HG03342 (cell line): ENCODE results near the gene ILDR2.
A peak's percentile ranks its signal among the peaks of the same experiment; 100 is the strongest.

Source experiments
- ATAC-seq: cut with Tn5 transposase; IDR thresholded peaks from one replicate; pipeline ENCODE4 v1.9.1; 2021; ENCODE audit warnings: mild to moderate bottlenecking, moderate library complexity; ENCODE audit not compliant: unreplicated experiment

ILDR2 gene

GRCh38 chr1:166975361-166976129 is at the start of gene ILDR2:
ILDR2 (minus strand) TSS chr1:166975540; CDS start chr1:166975268, 272 bp downstream.
- peak; percentile 66 for ATAC-seq

- ATAC-seq, result no peak
Observed at GRCh38 chr1:167022384-167022783, 47.0 kb upstream of the ILDR2 start.

- ATAC-seq, result no peak
Observed at GRCh38 chr1:167016100-167016750, 40.9 kb upstream of the ILDR2 start.

GRCh38 chr1:167013108-167013929 is 38.0 kb upstream of the ILDR2 start:
- ATAC-seq, result no peak

GRCh38 chr1:167012570-167012969 is 37.2 kb upstream of the ILDR2 start:
- no peak for ATAC-seq

GRCh38 chr1:167011560-167012191 is 36.3 kb upstream of the ILDR2 start:
- ATAC-seq, result no peak

- ATAC-seq, result no peak
Observed at GRCh38 chr1:167003711-167004110, 28.4 kb upstream of the ILDR2 start.

- no peak for ATAC-seq
Observed at GRCh38 chr1:167002354-167002753, 27.0 kb upstream of the ILDR2 start.

- ATAC-seq, result no peak
Observed at GRCh38 chr1:167000546-167000945, 25.2 kb upstream of the ILDR2 start.

GRCh38 chr1:166999500-167000055 is 24.2 kb upstream of the ILDR2 start:
- ATAC-seq, result no peak

GRCh38 chr1:166999075-166999474 is 23.7 kb upstream of the ILDR2 start:
- no peak for ATAC-seq

GRCh38 chr1:166988974-166989515 is 13.7 kb upstream of the ILDR2 start, which contains the start of gene MAEL:
MAEL (plus strand) TSS chr1:166989280; CDS start chr1:166989353, 73 bp downstream.
- ATAC-seq, result no peak

GRCh38 chr1:166981589-166981988 is 6.2 kb upstream of the ILDR2 start:
- ATAC-seq, result no peak

- no peak for ATAC-seq
Observed at GRCh38 chr1:166980818-166981217, 5.5 kb upstream of the ILDR2 start.

- ATAC-seq, result no peak
Observed at GRCh38 chr1:166980383-166980782, 5.0 kb upstream of the ILDR2 start.

- no peak for ATAC-seq
Observed at GRCh38 chr1:166978821-166979220, 3.5 kb upstream of the ILDR2 start.

- no peak for ATAC-seq
Observed at GRCh38 chr1:166977951-166978350, 2.6 kb upstream of the ILDR2 start.

- no peak for ATAC-seq
Observed at GRCh38 chr1:166974647-166975345, 544 bp downstream of the ILDR2 start.

GRCh38 chr1:166972826-166973225 is 2.5 kb downstream of the ILDR2 start:
- no peak for ATAC-seq

GRCh38 chr1:166972193-166972592 is 3.1 kb downstream of the ILDR2 start:
- ATAC-seq, result no peak
